ENCODE measurements around the gene CIAPIN1.
A peak's percentile ranks its signal among the peaks of the same experiment; 100 is the strongest.

CIAPIN1 gene

GRCh38 chr16:57381791-57382534 lies 65.2 kb downstream of the CIAPIN1 start:
- H3K9ac ChIP-seq (ENCODE audit: low read depth, low read length) = no peak overlapping the region
- H3K4me3 ChIP-seq (ENCODE audit: low read depth in 1 of 2, low read length in 2 of 2) = no peak overlapping the region
- no peak overlapping the region for H3K4me2 ChIP-seq (ENCODE audit: insufficient read depth, low read length)
- H2AFZ ChIP-seq (ENCODE audit: low read depth, low read length) = no peak overlapping the region
- H4K20me1 ChIP-seq (ENCODE audit: insufficient read depth, low read length) = no peaks in the 10 kb centered on the region
- H3K79me2 ChIP-seq (ENCODE audit: insufficient read depth, low read length) = no peaks in the 10 kb centered on the region
- DNase-seq (no peak), ATAC-seq (ENCODE audit: insufficient read depth, low read depth) (no peak)
- TF ChIP-seq EZH2 (IDR thresholded peaks at IDR 0.05; ENCODE audit: borderline replicate concordance, low read depth, low read length, severe bottlenecking) (no peak), CTCF (IDR thresholded peaks at IDR 0.05; ENCODE audit: borderline replicate concordance, extremely low read depth, low read length, poor library complexity, severe bottlenecking) (no peak)
- no peak overlapping the region for H3K27ac ChIP-seq (ENCODE audit: low read length)
- no peaks in the 10 kb centered on the region for H3K36me3 ChIP-seq (ENCODE audit: insufficient read depth, low read length)
- H3K4me1 ChIP-seq (ENCODE audit: insufficient read depth, low read length) = no peaks in the 10 kb centered on the region
- no peaks in the 10 kb centered on the region for H3K27me3 ChIP-seq (ENCODE audit: insufficient read depth, low read length, poor library complexity)
- no peaks in the 10 kb centered on the region for H3K9me3 ChIP-seq (ENCODE audit: insufficient read depth, low read length, severe bottlenecking)

- no peaks in the 10 kb centered on the region for H3K79me2 ChIP-seq (ENCODE audit: insufficient read depth, low read length)
- H3K4me3 ChIP-seq (ENCODE audit: low read depth in 1 of 2, low read length in 2 of 2) = no peak overlapping the region
- TF ChIP-seq EZH2 (IDR thresholded peaks at IDR 0.05; ENCODE audit: borderline replicate concordance, low read depth, low read length, severe bottlenecking) (no peak), CTCF (IDR thresholded peaks at IDR 0.05; ENCODE audit: borderline replicate concordance, extremely low read depth, low read length, poor library complexity, severe bottlenecking) (no peak)
- ATAC-seq (ENCODE audit: insufficient read depth, low read depth) (0 out of 3 replicates have a peak, but pooled peaks have one; percentile 35), DNase-seq (peak; percentile 15)
- no peak overlapping the region for H2AFZ ChIP-seq (ENCODE audit: low read depth, low read length)
- no peaks in the 10 kb centered on the region for H4K20me1 ChIP-seq (ENCODE audit: insufficient read depth, low read length)
- H3K27me3 ChIP-seq (ENCODE audit: insufficient read depth, low read length, poor library complexity) = no peaks in the 10 kb centered on the region
- H3K9me3 ChIP-seq (ENCODE audit: insufficient read depth, low read length, severe bottlenecking) = no peaks in the 10 kb centered on the region
- no peak overlapping the region for H3K27ac ChIP-seq (ENCODE audit: low read length)
- H3K9ac ChIP-seq (ENCODE audit: low read depth, low read length) = no peak overlapping the region
- no peaks in the 10 kb centered on the region for H3K4me1 ChIP-seq (ENCODE audit: insufficient read depth, low read length)
- H3K4me2 ChIP-seq (ENCODE audit: insufficient read depth, low read length) = no peak overlapping the region
- H3K36me3 ChIP-seq (ENCODE audit: insufficient read depth, low read length) = no peaks in the 10 kb centered on the region
Observed at GRCh38 chr16:57380671-57381462, 66.3 kb downstream of the CIAPIN1 start.

- Histone ChIP-seq H3K79me2 (ENCODE audit: insufficient read depth, low read length) (no peaks in the 10 kb centered on the region), H3K27ac (ENCODE audit: low read length) (no peak overlapping the region), H3K9ac (ENCODE audit: low read depth, low read length) (no peak overlapping the region), H3K4me1 (ENCODE audit: insufficient read depth, low read length) (no peaks in the 10 kb centered on the region), H3K36me3 (ENCODE audit: insufficient read depth, low read length) (no peaks in the 10 kb centered on the region), H3K27me3 (ENCODE audit: insufficient read depth, low read length, poor library complexity) (no peaks in the 10 kb centered on the region), H4K20me1 (ENCODE audit: insufficient read depth, low read length) (no peaks in the 10 kb centered on the region), H3K4me2 (ENCODE audit: insufficient read depth, low read length) (no peak overlapping the region), H3K9me3 (ENCODE audit: insufficient read depth, low read length, severe bottlenecking) (no peaks in the 10 kb centered on the region), H2AFZ (ENCODE audit: low read depth, low read length) (no peak overlapping the region), H3K4me3 (ENCODE audit: low read depth in 1 of 2, low read length in 2 of 2) (no peak overlapping the region)
- no peak for TF ChIP-seq EZH2 (IDR thresholded peaks at IDR 0.05; ENCODE audit: borderline replicate concordance, low read depth, low read length, severe bottlenecking)
- no peak for TF ChIP-seq CTCF (IDR thresholded peaks at IDR 0.05; ENCODE audit: borderline replicate concordance, extremely low read depth, low read length, poor library complexity, severe bottlenecking)
- no peak for ATAC-seq (ENCODE audit: insufficient read depth, low read depth)
- no peak for DNase-seq
Observed at GRCh38 chr16:57379579-57379978, 67.6 kb downstream of the CIAPIN1 start.
